NOMO-1 treated with dmso at 0.1 percent for 144 hours (cell line): ENCODE results near the gene RPL41.
"Not testable (repeated sequence)": the region's sequence is repeated elsewhere in the genome, so short reads cannot be mapped to it uniquely, and the experiment has no call there.

Experiments used
- DNase-seq: peaks from one replicate; lab custom pipeline; 2025; ENCODE audit not compliant: unreplicated experiment; lab: John Stamatoyannopoulos, UW

Gene RPL41

GRCh38 chr12:56102683-56103065 is 13.8 kb upstream of the RPL41 start:
- no peak for DNase-seq

GRCh38 chr12:56103066-56103711 is 13.2 kb upstream of the RPL41 start:
- DNase-seq, result no peak

- DNase-seq, result no peak
Observed at GRCh38 chr12:56103823-56104108, 12.7 kb upstream of the RPL41 start.

GRCh38 chr12:56104109-56104814 is 12.2 kb upstream of the RPL41 start, which contains the start of gene PA2G4:
Gene PA2G4 (plus strand): TSS chr12:56104559. CDS start chr12:56104738, 179 bp downstream.
- peak; percentile 99 for DNase-seq

DNA sequence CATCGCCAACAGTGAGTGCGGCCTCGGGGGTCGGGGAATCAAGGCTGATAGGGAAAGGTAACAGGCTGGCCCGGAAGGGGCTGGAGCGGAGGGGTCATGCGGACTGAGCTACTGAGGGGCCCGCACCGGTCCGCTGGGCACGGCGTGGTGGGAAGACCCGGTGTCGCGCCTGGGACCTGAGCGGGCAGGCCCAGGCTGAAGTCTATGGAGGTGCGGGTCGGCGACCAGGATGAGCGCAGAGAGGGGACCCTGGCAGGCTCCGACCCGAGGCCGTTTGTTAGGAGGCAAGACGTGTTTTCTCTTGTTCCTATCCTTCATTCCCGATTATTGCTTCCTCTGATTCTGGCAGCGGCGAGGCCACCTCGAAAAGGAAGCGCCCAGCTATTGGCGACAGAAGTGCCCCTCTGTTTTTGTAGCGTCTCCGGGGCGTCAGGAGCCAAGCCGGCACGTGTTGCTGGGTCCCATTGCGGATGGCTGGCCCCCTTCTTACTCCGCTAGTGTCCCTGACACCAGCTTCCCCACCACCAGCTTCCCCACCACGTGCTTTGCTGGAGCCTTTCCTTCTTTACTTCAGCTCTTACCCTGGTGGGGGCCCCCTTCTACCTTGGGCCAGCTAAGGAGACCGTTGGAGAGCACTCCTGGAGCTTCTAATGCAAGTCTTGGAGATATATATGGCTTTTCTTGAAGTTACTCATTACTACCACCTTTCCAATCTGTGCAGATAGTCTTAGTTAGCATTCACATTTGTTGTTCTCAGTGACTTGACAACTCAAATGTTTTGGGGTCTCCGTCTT is 11.4 kb upstream of the RPL41 start:
- DNase-seq, result no peak

- no peak for DNase-seq
Observed at GRCh38 chr12:56105609-56105902, 10.9 kb upstream of the RPL41 start.

- DNase-seq, result no peak
Observed at GRCh38 chr12:56107242-56107641, 9.2 kb upstream of the RPL41 start.

DNA sequence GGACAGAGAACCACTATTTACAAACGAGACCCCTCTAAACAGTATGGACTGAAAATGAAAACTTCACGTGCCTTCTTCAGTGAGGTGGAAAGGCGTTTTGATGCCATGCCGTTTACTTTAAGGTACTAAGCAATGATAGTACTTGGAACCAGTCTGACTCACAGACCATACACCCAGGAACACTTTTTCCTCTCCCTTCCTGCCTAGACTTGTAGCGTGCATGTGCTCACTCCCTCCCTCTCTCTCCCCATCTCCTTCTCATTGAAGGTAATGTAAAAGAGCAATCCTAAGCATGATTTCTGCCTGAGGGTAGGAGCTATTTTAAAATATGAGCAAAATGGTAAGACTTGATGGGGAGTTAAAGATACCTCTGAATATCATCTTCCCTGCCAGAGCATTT is 5.9 kb upstream of the RPL41 start:
- no peak for DNase-seq

- DNase-seq, result no peak
Observed at GRCh38 chr12:56114084-56114483, 2.3 kb upstream of the RPL41 start.

GRCh38 chr12:56115329-56115728 is 1.1 kb upstream of the RPL41 start:
- DNase-seq, result no peak

GRCh38 chr12:56117082-56117706 is 761 bp downstream of the RPL41 start:
- not testable (repeated sequence) for DNase-seq

GRCh38 chr12:56117778-56118687 is 1.6 kb downstream of the RPL41 start, which contains the start of gene ZC3H10:
Gene ZC3H10 (plus strand): TSS chr12:56118266. CDS start chr12:56120563, 2,297 bp downstream.
- DNase-seq, result peak; percentile 98

GRCh38 chr12:56118688-56119357 is 2.4 kb downstream of the RPL41 start:
- DNase-seq, result no peak

- peak; percentile 59 for DNase-seq
Observed at GRCh38 chr12:56119361-56119796, 2.9 kb downstream of the RPL41 start.

- no peak for DNase-seq
Observed at GRCh38 chr12:56120158-56120846, 3.9 kb downstream of the RPL41 start.

DNA sequence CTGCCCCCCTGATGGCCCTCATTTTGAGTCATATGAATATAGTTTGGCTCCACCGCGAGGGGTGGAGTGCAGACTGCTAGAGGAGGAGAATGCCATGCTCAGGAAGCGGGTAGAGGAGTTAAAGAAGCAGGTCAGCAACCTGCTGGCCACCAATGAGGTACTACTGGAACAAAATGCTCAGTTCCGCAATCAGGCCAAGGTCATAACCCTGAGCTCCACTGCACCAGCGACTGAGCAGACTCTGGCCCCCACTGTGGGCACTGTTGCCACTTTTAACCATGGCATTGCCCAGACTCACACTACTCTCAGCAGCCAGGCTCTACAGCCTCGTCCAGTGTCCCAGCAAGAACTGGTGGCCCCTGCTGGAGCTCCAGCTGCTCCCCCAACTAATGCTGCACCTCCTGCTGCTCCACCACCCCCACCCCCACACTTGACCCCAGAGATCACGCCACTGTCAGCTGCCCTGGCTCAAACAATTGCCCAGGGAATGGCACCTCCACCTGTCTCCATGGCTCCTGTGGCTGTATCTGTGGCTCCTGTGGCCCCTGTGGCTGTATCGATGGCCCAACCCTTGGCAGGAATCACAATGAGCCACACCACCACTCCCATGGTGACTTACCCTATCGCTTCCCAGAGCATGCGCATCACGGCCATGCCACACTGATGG is 4.9 kb downstream of the RPL41 start:
- DNase-seq, result no peak

- DNase-seq, result no peak
Observed at GRCh38 chr12:56122637-56123036, 6.2 kb downstream of the RPL41 start.

DNA sequence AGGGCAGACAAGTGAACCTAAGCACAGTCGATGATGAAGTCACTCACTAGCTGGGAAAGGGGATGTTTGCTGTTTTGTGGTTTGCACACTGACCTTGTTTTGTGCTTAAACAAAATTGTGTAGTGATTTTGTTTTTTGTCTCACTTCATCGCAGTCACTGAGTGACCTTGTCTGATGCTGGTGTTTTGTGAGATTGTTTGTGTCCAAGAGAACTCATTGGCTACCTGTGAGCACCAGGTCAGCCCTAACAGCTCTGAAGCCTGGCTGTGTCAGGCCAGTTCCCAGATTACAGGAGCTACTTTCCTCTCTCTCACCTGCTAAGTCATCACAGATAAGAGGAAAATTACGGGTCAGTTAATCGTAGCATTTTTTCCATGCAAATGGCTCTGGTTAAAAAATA is 7.7 kb downstream of the RPL41 start:
- DNase-seq, result no peak

DNA sequence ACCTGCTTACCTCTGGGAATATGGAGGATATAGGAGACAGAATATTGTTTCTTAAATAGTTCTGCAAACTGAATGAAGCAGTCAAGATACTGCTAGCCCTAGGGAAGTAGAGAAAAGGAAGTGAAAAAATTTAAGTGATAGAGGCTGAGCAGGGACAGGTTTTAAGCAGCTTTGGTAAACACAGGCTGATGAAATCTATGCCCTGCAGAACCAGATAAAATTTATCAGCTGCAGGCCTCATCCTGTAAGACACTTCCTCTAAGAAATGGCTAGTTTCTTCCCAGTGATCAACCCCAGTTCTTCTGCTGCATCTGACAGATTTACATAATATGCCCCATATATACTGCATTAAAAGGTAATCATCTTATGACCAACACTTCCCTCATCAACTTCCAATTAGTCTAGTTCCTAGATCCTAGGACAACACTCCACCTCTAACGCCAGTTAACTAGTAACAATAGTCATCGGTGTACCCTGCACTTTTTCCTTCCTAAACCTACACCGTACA is 10.4 kb downstream of the RPL41 start:
- peak; percentile 69 for DNase-seq
